ENCODE data around the gene SMIM35.
"Not testable (repeated sequence)": the region's sequence is repeated elsewhere in the genome, so short reads cannot be mapped to it uniquely, and the experiment has no call there.

The SMIM35 gene

GRCh38 chr11:117984476-117984875 lies 102.3 kb downstream of the SMIM35 start:
- DNase-seq (ENCODE audit: low read depth in 2 of 2) = no peak

- DNase-seq (ENCODE audit: low read depth in 2 of 2) = no peak
Observed at GRCh38 chr11:117983163-117983475, 103.6 kb downstream of the SMIM35 start.

- DNase-seq (ENCODE audit: low read depth in 2 of 2) = no peak
Observed at GRCh38 chr11:117980720-117981119, 106.0 kb downstream of the SMIM35 start.

GRCh38 chr11:117980280-117980679 lies 106.5 kb downstream of the SMIM35 start:
- no peak for DNase-seq (ENCODE audit: low read depth in 2 of 2)

GRCh38 chr11:117979481-117980211 lies 107.1 kb downstream of the SMIM35 start:
- DNase-seq (ENCODE audit: low read depth in 2 of 2) = no peak

GRCh38 chr11:117978991-117979390 lies 107.8 kb downstream of the SMIM35 start:
- no peak for DNase-seq (ENCODE audit: low read depth in 2 of 2)

GRCh38 chr11:117978291-117978910 lies 108.4 kb downstream of the SMIM35 start:
- not testable (repeated sequence) for DNase-seq (ENCODE audit: low read depth in 2 of 2)

- not testable (repeated sequence) for DNase-seq (ENCODE audit: low read depth in 2 of 2)
Observed at GRCh38 chr11:117977612-117978264, 109.0 kb downstream of the SMIM35 start.

GRCh38 chr11:117977029-117977428 lies 109.7 kb downstream of the SMIM35 start:
- DNase-seq (ENCODE audit: low read depth in 2 of 2) = no peak

GRCh38 chr11:117976445-117976844 lies 110.3 kb downstream of the SMIM35 start:
- no peak for DNase-seq (ENCODE audit: low read depth in 2 of 2)

- DNase-seq (ENCODE audit: low read depth in 2 of 2) = no peak
Observed at GRCh38 chr11:117973503-117973860, 113.3 kb downstream of the SMIM35 start.

GRCh38 chr11:117972629-117973502 lies 113.9 kb downstream of the SMIM35 start:
- DNase-seq (ENCODE audit: low read depth in 2 of 2) = no peak

GRCh38 chr11:117972044-117972443 lies 114.7 kb downstream of the SMIM35 start:
- DNase-seq (ENCODE audit: low read depth in 2 of 2) = no peak

GRCh38 chr11:117970400-117971024 lies 116.3 kb downstream of the SMIM35 start:
- peak in 1 of 2 experiments; percentile 31 for DNase-seq (ENCODE audit: low read depth in 2 of 2)

- no peak for DNase-seq (ENCODE audit: low read depth in 2 of 2)
Observed at GRCh38 chr11:117969160-117969991, 117.4 kb downstream of the SMIM35 start.

GRCh38 chr11:117966908-117967307 lies 119.9 kb downstream of the SMIM35 start:
- no peak for DNase-seq (ENCODE audit: low read depth in 2 of 2)

GRCh38 chr11:117962826-117963225 lies 123.9 kb downstream of the SMIM35 start:
- no peak for DNase-seq (ENCODE audit: low read depth in 2 of 2)

GRCh38 chr11:117961896-117962295 lies 124.9 kb downstream of the SMIM35 start:
- no peak for DNase-seq (ENCODE audit: low read depth in 2 of 2)

GRCh38 chr11:117960406-117960805 lies 126.4 kb downstream of the SMIM35 start:
- DNase-seq (ENCODE audit: low read depth in 2 of 2) = no peak

- no peak for DNase-seq (ENCODE audit: low read depth in 2 of 2)
Observed at GRCh38 chr11:117959438-117960149, 127.2 kb downstream of the SMIM35 start.

All from stimulated activated CD4-positive, alpha-beta T cell treated with anti-CD3 and anti-CD28 coated beads, Interleukin-12 subunit alpha, Interleukin-12 subunit beta, amount 100 ng/mL, for 24 hours (primary cell).